WTC11 (cell line): ENCODE measurements around the gene NXN.

ENCODE experiments used
- CTCF ChIP-seq: fragments of 200-600 bp; IDR thresholded peaks from 2 replicates; pipeline ENCODE4 v1.8.0; 2022; ENCODE audit warnings: antibody characterized with exemption
- ESRRA ChIP-seq: sonication (generic); formaldehyde crosslinking; IDR thresholded peaks from 2 replicates; pipeline ENCODE4 v1.8.1; 2022; ENCODE audit warnings: mild to moderate bottlenecking, missing genetic modification reagents, borderline replicate concordance

- TF ChIP-seq CTCF (no peak), ESRRA (no peak)
Observed at GRCh38 chr17:945672-946071, 33.9 kb downstream of the NXN start.
